Gastrocnemius medialis (tissue), 4 donors: ENCODE results near the gene TIFAB. TPM values are rescaled to one million over a fixed set of nuclear protein-coding genes. Genes with fewer than 3 reads are reported as not detected.

Experiments
- ATAC-seq, 2 donors: fragments of 150-250 bp; one replicate each; pipeline ENCODE4 v1.9.1; 2016
- DNase-seq, 2 donors: peaks; one replicate each; pipeline ENCODE4 v3.0.0-alpha.2; 2019
- H3K27ac ChIP-seq, 4 donors: fragments of 200-600 bp; sonication (generic); 1 replicate in 1 of 4; 2 replicates in 3 of 4; pipeline ENCODE4 v1.5.1; 2016 to 2018; ENCODE audit warnings: mild to moderate bottlenecking in 2 of 4, moderate library complexity in 1 of 4
- H3K27me3 ChIP-seq, 3 donors: fragments of 200-600 bp; sonication (generic) in 2 of 3; 1 replicate in 1 of 3; 2 replicates in 2 of 3; pipeline versions ENCODE4 v1.5.1 to v1.6.0; 2016 to 2019; ENCODE audit warnings: mild to moderate bottlenecking in 1 of 3, moderate library complexity in 1 of 3
- H3K36me3 ChIP-seq, 2 donors: fragments of 200-600 bp; sonication (generic) in 1 of 2; one replicate each; pipeline ENCODE4 v1.5.1; 2017 to 2018
- H3K4me1 ChIP-seq, 2 donors: fragments of 200-600 bp; sonication (generic) in 1 of 2; one replicate each; pipeline ENCODE4 v1.5.1; 2016 to 2017; ENCODE audit warnings: mild to moderate bottlenecking in 2 of 2
- H3K4me3 ChIP-seq, 4 donors: fragments of 200-600 bp; sonication (generic) in 3 of 4; 1 replicate in 1 of 4; 2 replicates in 3 of 4; pipeline ENCODE4 v1.5.1; 2016 to 2019; ENCODE audit warnings: mild to moderate bottlenecking in 2 of 4
- H3K9me3 ChIP-seq, 3 donors: fragments of 200-600 bp; sonication (generic) in 2 of 3; 1 replicate in 1 of 3; 2 replicates in 2 of 3; pipeline ENCODE4 v1.5.1; 2016 to 2019
- POLR2A ChIP-seq, 2 donors: fragments of 450-650 bp; IDR thresholded peaks; one replicate each; pipeline ENCODE4 v1.6.1; 2017; ENCODE audit warnings: antibody characterized with exemption in 2 of 2, mild to moderate bottlenecking in 2 of 2, moderate library complexity in 2 of 2
- in situ Hi-C, 4 donors: fragments of 200-750 bp; cut with MboI; loops; one replicate each; pipeline versions ENCODE4 v1.15.0 to v1.8.0; 2017; ENCODE audit warnings: low sequenced_read_pairs in 4 of 4
- intact Hi-C: fragments of 100-400 bp; cut with DNase I; formaldehyde crosslinking; loops from one replicate; pipeline ENCODE4 v1.15.1; 2023; ENCODE audit warnings: low total_unique reads
- total RNA-seq, 4 donors: library from RNA; depleted of rRNA; stranded (reverse); fragments of >200 nt; gene quantifications; one replicate each; pipeline versions ENCODE4 v1.1.0 to v1.2.3, GENCODE V29; 2016
- TF ChIP-seq, protein P1 (sequence below), 5 experiments: fragments of 450-650 bp in 3 of 5; fragments of 200-600 bp in 2 of 5; sonication (generic) in 2 of 5; IDR thresholded peaks in 4 of 5; conservative IDR thresholded peaks in 1 of 5; 1 replicate in 4 of 5; 2 replicates in 1 of 5; pipeline ENCODE4 v1.5.1; 2016 to 2019; ENCODE audit warnings: antibody characterized with exemption in 5 of 5, mild to moderate bottlenecking in 3 of 5, moderate library complexity in 3 of 5

Gene TIFAB
- total RNA-seq, 4 donors from 2014 or later, result not detected

DNA sequence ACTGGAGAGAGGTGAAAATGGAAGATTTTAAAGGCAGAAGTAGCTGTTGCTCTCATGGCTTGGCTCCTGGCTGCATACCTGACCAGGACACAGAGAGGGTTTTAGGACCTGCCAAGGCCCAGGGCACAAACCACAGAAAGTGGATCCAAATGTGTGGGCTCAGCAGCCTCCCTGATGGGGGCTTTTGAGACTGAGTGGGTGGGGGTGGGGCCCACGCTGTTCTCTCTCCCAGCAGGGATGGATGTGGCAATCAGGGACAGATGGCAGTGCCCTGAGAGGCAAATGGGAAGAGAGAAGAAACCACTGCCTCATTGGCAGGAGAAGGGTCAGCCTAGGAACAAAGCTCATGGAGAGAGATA, 34.9 kb upstream of the TIFAB start:
- intact Hi-C loops, result no loop called here
- ATAC-seq (no peak), DNase-seq (no peak)
- Histone ChIP-seq H3K27me3 (peaks cover 49 to 52% (median 52%) of the 10 kb centered on the region in 3 donors), H3K4me3 (no peak overlapping the region), H3K9me3 (no peaks in the 10 kb centered on the region), H3K36me3 (no peaks in the 10 kb centered on the region), H3K27ac (no peak overlapping the region), H3K4me1 (peaks cover 16 to 20% of the 10 kb centered on the region in 2 donors)
- in situ Hi-C loops, result no loop called here
- no peak for TF ChIP-seq POLR2A (IDR thresholded peaks at IDR 0.05)
- TF ChIP-seq, protein P1, sequence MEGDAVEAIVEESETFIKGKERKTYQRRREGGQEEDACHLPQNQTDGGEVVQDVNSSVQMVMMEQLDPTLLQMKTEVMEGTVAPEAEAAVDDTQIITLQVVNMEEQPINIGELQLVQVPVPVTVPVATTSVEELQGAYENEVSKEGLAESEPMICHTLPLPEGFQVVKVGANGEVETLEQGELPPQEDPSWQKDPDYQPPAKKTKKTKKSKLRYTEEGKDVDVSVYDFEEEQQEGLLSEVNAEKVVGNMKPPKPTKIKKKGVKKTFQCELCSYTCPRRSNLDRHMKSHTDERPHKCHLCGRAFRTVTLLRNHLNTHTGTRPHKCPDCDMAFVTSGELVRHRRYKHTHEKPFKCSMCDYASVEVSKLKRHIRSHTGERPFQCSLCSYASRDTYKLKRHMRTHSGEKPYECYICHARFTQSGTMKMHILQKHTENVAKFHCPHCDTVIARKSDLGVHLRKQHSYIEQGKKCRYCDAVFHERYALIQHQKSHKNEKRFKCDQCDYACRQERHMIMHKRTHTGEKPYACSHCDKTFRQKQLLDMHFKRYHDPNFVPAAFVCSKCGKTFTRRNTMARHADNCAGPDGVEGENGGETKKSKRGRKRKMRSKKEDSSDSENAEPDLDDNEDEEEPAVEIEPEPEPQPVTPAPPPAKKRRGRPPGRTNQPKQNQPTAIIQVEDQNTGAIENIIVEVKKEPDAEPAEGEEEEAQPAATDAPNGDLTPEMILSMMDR (IDR thresholded peaks at IDR 0.05 in 4 of 5, conservative IDR thresholded peaks at IDR 0.05 in 1 of 5), result no peak

DNA sequence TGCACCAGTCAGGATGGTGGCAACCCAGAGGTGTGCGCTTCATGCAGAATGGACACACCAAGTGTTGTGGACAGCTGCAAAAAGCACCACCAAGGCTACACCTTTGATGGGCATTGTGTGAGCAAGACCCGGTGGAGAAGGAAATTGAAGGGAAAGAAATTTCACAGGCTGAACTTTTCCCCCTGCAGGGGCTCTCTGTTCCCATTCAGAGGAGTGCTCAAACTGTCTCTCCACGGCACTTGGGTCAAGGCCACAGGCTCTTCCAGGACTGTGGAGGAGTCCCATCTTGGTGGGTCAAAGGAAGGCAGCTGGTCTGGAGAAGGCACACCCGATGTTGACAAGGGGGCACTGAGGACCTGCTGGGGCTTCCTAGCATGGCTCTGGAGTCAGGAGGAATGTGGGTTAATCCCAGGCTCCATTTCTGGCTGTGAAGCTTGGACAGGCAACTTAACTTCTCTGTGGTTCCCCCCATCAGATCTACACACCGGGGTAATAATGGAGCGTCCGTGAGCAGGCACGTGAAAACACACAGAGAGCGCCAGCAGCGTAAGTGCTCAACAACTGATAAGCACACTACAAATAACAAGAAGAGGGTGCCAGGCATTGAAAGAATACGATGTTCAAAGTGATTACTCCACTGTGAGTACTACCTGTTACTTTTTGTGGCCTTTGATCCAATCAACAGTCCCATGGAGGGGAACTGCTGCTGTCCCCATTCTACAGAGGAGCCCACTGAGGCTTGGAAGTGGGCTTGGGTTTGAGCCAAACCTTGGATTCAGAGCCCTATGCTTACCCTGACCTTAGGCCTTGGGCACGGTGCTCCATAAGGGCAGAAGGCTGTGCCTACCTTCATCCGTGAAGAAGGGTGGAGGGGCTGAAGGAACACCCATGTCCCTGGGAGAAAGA, 34.2 kb upstream of the TIFAB start:
- H3K36me3 ChIP-seq, result no peaks in the 10 kb centered on the region
- peaks cover 16 to 20% of the 10 kb centered on the region in 2 donors for H3K4me1 ChIP-seq
- peaks cover 43 to 46% (median 46%) of the 10 kb centered on the region in 3 donors for H3K27me3 ChIP-seq
- in situ Hi-C loops, result no loop called here
- TF ChIP-seq, protein P1 (IDR thresholded peaks at IDR 0.05 in 4 of 5, conservative IDR thresholded peaks at IDR 0.05 in 1 of 5), result no peak
- no peak for TF ChIP-seq POLR2A (IDR thresholded peaks at IDR 0.05)
- intact Hi-C loops, result no loop called here
- H3K27ac ChIP-seq, result no peak overlapping the region
- no peaks in the 10 kb centered on the region for H3K9me3 ChIP-seq
- ATAC-seq (no peak), DNase-seq (no peak)
- no peak overlapping the region for H3K4me3 ChIP-seq

DNA sequence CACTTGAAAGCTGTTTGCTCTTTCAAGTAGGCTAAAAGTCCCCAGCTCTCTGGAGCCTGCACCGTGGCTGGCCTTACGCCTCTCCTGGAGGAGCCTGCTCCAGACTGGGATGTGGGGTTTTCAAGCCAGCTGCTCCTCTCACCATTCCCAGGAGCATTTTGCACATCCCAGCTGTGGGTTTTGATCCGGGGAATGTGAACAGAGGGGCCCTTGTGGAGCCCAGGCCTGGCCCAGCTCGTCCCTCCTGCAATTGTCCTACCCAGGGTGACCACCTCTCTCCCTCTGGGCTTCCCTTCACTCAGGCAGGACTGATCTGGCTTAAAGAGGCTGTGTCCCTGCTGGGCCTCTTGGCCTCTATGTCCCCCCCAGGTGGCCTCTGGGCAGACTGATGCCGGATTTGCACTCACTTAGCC, 32.5 kb upstream of the TIFAB start:
- peaks cover 12 to 13% of the 10 kb centered on the region in 2 donors for H3K4me1 ChIP-seq
- no peak for ATAC-seq
- H3K36me3 ChIP-seq, result no peaks in the 10 kb centered on the region
- no peak overlapping the region for H3K4me3 ChIP-seq
- intact Hi-C loops (no loop called here), in situ Hi-C loops (no loop called here)
- DNase-seq, result no peak
- no peak overlapping the region for H3K27ac ChIP-seq
- no peak for TF ChIP-seq POLR2A (IDR thresholded peaks at IDR 0.05)
- TF ChIP-seq, protein P1 (IDR thresholded peaks at IDR 0.05 in 4 of 5, conservative IDR thresholded peaks at IDR 0.05 in 1 of 5), result no peak
- H3K27me3 ChIP-seq, result peaks cover 30 to 32% (median 31%) of the 10 kb centered on the region in 3 donors
- H3K9me3 ChIP-seq, result no peaks in the 10 kb centered on the region

DNA sequence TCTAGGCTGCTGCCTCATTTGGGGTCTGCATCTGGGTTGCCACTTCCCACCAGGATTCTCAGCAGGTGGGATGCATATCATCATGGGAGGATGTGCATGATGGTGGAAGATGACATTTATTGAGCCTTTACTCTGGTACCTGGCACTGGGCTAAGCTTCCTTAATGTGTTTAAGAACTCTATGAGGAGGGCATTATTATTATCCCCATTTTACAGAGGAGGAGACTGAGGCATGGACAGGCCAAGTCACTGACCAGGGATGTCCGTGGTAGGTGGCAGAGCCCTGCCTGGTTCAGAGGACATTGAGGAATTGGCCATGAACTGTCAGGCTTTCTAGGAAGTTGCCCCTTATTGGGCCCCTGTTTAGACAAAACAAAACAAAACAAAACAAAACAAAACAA, 31.1 kb upstream of the TIFAB start:
- in situ Hi-C loops (no loop called here), intact Hi-C loops (no loop called here)
- ATAC-seq (no peak), DNase-seq (no peak)
- H3K9me3 ChIP-seq, result no peaks in the 10 kb centered on the region
- TF ChIP-seq, protein P1 (IDR thresholded peaks at IDR 0.05 in 4 of 5, conservative IDR thresholded peaks at IDR 0.05 in 1 of 5), result no peak
- TF ChIP-seq POLR2A (IDR thresholded peaks at IDR 0.05), result no peak
- H3K27ac ChIP-seq, result no peak overlapping the region
- no peak overlapping the region for H3K4me3 ChIP-seq
- peaks cover 17 to 18% (median 17%) of the 10 kb centered on the region in 3 donors for H3K27me3 ChIP-seq
- no peaks in the 10 kb centered on the region for H3K36me3 ChIP-seq
- no peaks in the 10 kb centered on the region for H3K4me1 ChIP-seq
